Activated naive CD8-positive, alpha-beta T cell (primary cell): ENCODE results near the gene HECTD1.
"Not testable (repeated sequence)": the region's sequence is repeated elsewhere in the genome, so short reads cannot be mapped to it uniquely, and the experiment has no call there.

Experiments used
- H3K27ac Mint-ChIP-seq: one replicate; pipeline ENCODE4 v1.8.0; 2021; ENCODE audit warnings: mixed read lengths
- H3K27me3 Mint-ChIP-seq: one replicate; pipeline ENCODE4 v1.8.0; 2021; ENCODE audit warnings: mixed read lengths
- H3K36me3 Mint-ChIP-seq: one replicate; pipeline ENCODE4 v1.8.0; 2021; ENCODE audit warnings: mixed read lengths
- H3K4me1 Mint-ChIP-seq: one replicate; pipeline ENCODE4 v1.8.0; 2021; ENCODE audit warnings: low read depth, mixed read lengths
- H3K4me3 Mint-ChIP-seq: one replicate; pipeline ENCODE4 v1.8.0; 2021; ENCODE audit warnings: mild to moderate bottlenecking, mixed read lengths
- H3K9me3 Mint-ChIP-seq: one replicate; pipeline ENCODE4 v1.8.0; 2021; ENCODE audit warnings: low read depth, mixed read lengths

HECTD1 gene

DNA sequence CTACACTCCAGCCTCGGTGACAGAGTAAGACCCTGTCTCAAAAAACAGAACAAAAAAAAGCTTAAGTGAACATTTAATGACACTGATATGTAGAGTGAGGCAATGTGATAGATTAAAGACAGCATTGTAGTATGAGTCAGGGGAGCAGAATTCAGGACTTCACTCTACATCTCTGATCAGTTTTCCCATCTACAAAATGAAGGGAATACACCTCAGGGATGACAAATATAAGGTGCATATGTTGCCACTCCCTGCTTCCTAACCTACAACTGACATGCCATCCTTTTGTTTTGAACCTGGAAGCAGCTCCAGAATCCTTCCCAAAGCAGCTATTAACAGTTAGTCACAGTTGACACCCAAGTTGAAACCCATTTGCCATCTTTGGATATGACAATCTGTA is 150.6 kb downstream of the HECTD1 start:
- no peaks in the 10 kb centered on the region for H3K9me3 Mint-ChIP-seq
- peaks cover 4% of the 10 kb centered on the region for H3K36me3 Mint-ChIP-seq
- H3K27ac Mint-ChIP-seq: no peak overlapping the region
- no peaks in the 10 kb centered on the region for H3K27me3 Mint-ChIP-seq
- no peak overlapping the region for H3K4me3 Mint-ChIP-seq
- H3K4me1 Mint-ChIP-seq: peaks cover 13% of the 10 kb centered on the region

DNA sequence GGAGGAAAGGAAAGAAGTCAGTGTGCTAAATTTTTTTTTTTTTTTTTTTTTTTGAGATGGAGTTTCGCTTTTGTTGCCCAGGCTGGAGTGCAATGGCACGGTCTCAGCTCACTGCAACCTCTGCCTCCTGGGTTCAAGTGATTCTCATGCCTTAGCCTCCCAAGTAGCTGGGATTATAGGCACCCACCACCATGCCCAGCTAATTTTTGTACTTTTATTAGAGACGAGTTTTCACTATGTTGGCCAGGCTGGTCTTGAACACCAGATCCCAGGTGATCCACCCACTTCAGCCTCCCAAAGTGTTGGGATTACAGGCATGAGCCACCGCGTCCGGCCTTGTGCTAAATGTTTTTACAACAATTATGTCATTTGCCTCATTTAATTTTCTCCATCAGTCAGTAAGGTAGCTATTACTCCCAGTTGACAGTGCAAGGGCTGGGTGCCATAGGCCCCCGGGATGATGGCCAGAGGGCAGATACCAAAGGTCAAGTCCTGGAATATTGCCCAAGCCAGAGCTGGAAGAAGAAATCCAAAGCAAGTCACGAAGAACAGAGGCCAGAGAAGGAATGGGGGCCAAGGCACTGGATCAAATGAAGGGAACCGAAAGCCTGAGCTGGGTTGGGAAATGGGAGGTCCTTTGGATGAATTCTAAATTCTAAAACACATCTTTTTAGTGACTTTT is 154.5 kb downstream of the HECTD1 start:
- H3K27me3 Mint-ChIP-seq: not testable (repeated sequence)

DNA sequence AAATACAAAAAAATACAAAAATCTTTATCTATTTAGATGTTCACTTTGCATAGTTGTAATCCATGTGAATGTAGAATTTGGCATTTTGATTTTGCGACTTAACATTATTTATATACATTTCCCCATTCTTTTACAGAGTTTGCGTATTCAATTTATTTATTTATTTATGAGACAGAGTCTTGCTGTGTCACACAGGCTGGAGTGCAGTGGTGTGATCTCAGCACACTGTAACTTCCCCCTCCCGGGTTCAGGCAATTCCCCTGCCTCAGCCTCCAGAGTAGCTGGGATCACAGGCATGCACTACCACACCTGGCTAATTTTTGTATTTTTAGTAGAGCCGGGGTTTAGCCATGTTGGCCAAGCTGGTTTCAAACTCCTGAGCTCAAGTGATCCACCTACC is 156.1 kb downstream of the HECTD1 start:
- Mint-ChIP-seq H3K4me3 (no peak overlapping the region), H3K36me3 (peaks cover 5% of the 10 kb centered on the region), H3K4me1 (peaks cover 5% of the 10 kb centered on the region), H3K27ac (no peak overlapping the region), H3K27me3 (no peaks in the 10 kb centered on the region), H3K9me3 (no peaks in the 10 kb centered on the region)

More for the DNA sequence above, 154.5 kb downstream of the HECTD1 start:
- H3K9me3 Mint-ChIP-seq, H3K4me1 Mint-ChIP-seq, H3K4me3 Mint-ChIP-seq, H3K36me3 Mint-ChIP-seq, H3K27ac Mint-ChIP-seq: not testable (repeated sequence)

DNA sequence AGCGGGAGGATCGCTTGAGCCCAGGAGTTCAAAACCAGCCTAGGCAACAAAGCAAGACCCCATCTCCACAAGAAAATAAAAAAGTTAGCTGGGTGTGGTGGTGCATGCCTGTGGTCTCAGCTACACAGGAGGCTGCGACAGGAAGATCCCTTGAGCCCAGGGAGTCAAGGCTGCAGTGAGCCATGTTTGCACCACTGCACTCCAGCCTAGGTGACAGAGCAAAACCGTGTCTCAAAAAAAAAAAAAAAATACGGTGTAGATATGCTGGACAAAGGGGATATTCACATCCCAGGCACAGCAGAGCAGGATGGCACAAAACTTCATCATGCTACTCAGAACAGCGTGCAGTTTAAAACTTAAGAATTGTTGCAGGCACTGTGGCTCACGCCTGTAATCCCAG is 156.6 kb downstream of the HECTD1 start:
- no peaks in the 10 kb centered on the region for H3K27me3 Mint-ChIP-seq

More for the DNA sequence above, 156.6 kb downstream of the HECTD1 start:
- Mint-ChIP-seq H3K36me3 (peaks cover 8% of the 10 kb centered on the region), H3K4me1 (peaks cover 5% of the 10 kb centered on the region), H3K9me3 (no peaks in the 10 kb centered on the region), H3K27ac (no peak overlapping the region), H3K4me3 (no peak overlapping the region)
